HCT116 (cell line): ENCODE data around the gene SLC6A18.

Experiments used
- ATF3 ChIP-seq: IDR thresholded peaks from 2 replicates; pipeline ENCODE4 v1.6.1; 2012
- EZH2 ChIP-seq: fragments of 200-600 bp; sonication (generic); IDR thresholded peaks from 2 replicates; pipeline ENCODE4 v1.6.1; 2017; ENCODE audit warnings: antibody characterized with exemption, mixed run types
- FOSL1 ChIP-seq: IDR thresholded peaks from 2 replicates; pipeline ENCODE4 v1.6.1; 2012; ENCODE audit warnings: low read depth
- POLR2AphosphoS5 ChIP-seq: IDR thresholded peaks from 2 replicates; pipeline ENCODE4 v1.6.1; 2011; ENCODE audit warnings: mild to moderate bottlenecking, low read depth, low read length, moderate library complexity
- RAD21 ChIP-seq: IDR thresholded peaks from 2 replicates; pipeline ENCODE4 v1.6.1; 2012; ENCODE audit warnings: low read depth, mild to moderate bottlenecking
- ZNF274 ChIP-seq: fragments of 200-500 bp; sonication (Bioruptor generic); IDR thresholded peaks from 2 replicates; pipeline ENCODE4 v1.6.1; 2014; ENCODE audit warnings: mild to moderate bottlenecking, low read depth, low read length, inconsistent platforms
- TF ChIP-seq, protein P1 (sequence below), 3 experiments: fragments of 200-600 bp in 1 of 3; sonication (generic) in 1 of 3; IDR thresholded peaks in 2 of 3; conservative IDR thresholded peaks in 1 of 3; 2 replicates each; pipeline ENCODE4 v1.5.1; 2012 to 2017; ENCODE audit warnings: low read depth in 2 of 3, low read length in 2 of 3, antibody characterized with exemption in 1 of 3, borderline replicate concordance in 1 of 3, control low read depth in 1 of 3, mild to moderate bottlenecking in 1 of 3, mixed read lengths in 1 of 3, mixed run types in 1 of 3, moderate library complexity in 1 of 3; ENCODE audit not compliant: insufficient read depth in 1 of 3
- TF ChIP-seq, protein P2 (sequence below): IDR thresholded peaks from 2 replicates; pipeline ENCODE4 v1.6.1; 2012

- TF ChIP-seq, protein P1, sequence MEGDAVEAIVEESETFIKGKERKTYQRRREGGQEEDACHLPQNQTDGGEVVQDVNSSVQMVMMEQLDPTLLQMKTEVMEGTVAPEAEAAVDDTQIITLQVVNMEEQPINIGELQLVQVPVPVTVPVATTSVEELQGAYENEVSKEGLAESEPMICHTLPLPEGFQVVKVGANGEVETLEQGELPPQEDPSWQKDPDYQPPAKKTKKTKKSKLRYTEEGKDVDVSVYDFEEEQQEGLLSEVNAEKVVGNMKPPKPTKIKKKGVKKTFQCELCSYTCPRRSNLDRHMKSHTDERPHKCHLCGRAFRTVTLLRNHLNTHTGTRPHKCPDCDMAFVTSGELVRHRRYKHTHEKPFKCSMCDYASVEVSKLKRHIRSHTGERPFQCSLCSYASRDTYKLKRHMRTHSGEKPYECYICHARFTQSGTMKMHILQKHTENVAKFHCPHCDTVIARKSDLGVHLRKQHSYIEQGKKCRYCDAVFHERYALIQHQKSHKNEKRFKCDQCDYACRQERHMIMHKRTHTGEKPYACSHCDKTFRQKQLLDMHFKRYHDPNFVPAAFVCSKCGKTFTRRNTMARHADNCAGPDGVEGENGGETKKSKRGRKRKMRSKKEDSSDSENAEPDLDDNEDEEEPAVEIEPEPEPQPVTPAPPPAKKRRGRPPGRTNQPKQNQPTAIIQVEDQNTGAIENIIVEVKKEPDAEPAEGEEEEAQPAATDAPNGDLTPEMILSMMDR (IDR thresholded peaks at IDR 0.05 in 2 of 3, conservative IDR thresholded peaks at IDR 0.05 in 1 of 3; ENCODE audit: borderline replicate concordance in 1 of 3, insufficient read depth in 1 of 3, low read depth in 2 of 3, low read length in 2 of 3): no peak
- TF ChIP-seq EZH2 (no peak), POLR2AphosphoS5 (no peak), RAD21 (no peak), FOSL1 (no peak), ZNF274 (no peak), ATF3 (no peak)
- TF ChIP-seq, protein P2, sequence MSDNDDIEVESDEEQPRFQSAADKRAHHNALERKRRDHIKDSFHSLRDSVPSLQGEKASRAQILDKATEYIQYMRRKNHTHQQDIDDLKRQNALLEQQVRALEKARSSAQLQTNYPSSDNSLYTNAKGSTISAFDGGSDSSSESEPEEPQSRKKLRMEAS: no peak
Measured at GRCh38 chr5:1209896-1210776, 15.0 kb upstream of the SLC6A18 start.
